RKO (cell line): ENCODE data around the gene CAVIN2.
A peak's percentile ranks its signal among the peaks of the same experiment; 100 is the strongest.

ENCODE experiments used
- DNase-seq: peaks from one replicate; pipeline ENCODE4 v3.0.0-alpha.2; 2016; ENCODE audit warnings: low spot score

CAVIN2 gene

GRCh38 chr2:191839918-191840804, 6.7 kb downstream of the CAVIN2 start:
- DNase-seq: no peak

- no peak for DNase-seq
Observed at GRCh38 chr2:191838526-191838925, 8.4 kb downstream of the CAVIN2 start.

- no peak for DNase-seq
Observed at GRCh38 chr2:191836853-191837769, 9.8 kb downstream of the CAVIN2 start.

GRCh38 chr2:191836471-191836852, 10.4 kb downstream of the CAVIN2 start:
- DNase-seq: no peak

- peak; percentile 58 for DNase-seq
Observed at GRCh38 chr2:191835539-191836350, 11.1 kb downstream of the CAVIN2 start.

GRCh38 chr2:191835100-191835499, 11.8 kb downstream of the CAVIN2 start:
- no peak for DNase-seq

- DNase-seq: no peak
Observed at GRCh38 chr2:191833356-191833755, 13.5 kb downstream of the CAVIN2 start.

- DNase-seq: no peak
Observed at GRCh38 chr2:191832668-191833067, 14.2 kb downstream of the CAVIN2 start.

- no peak for DNase-seq
Observed at GRCh38 chr2:191831410-191831994, 15.4 kb downstream of the CAVIN2 start.

GRCh38 chr2:191824398-191824797, 22.5 kb downstream of the CAVIN2 start:
- DNase-seq: peak; percentile 61

- no peak for DNase-seq
Observed at GRCh38 chr2:191821078-191821477, 25.8 kb downstream of the CAVIN2 start.

- DNase-seq: no peak
Observed at GRCh38 chr2:191818725-191819350, 28.1 kb downstream of the CAVIN2 start.

- no peak for DNase-seq
Observed at GRCh38 chr2:191818133-191818532, 28.8 kb downstream of the CAVIN2 start.

GRCh38 chr2:191815010-191815409, 31.9 kb downstream of the CAVIN2 start:
- no peak for DNase-seq

- no peak for DNase-seq
Observed at GRCh38 chr2:191813943-191814342, 32.9 kb downstream of the CAVIN2 start.

GRCh38 chr2:191811807-191812602, 34.9 kb downstream of the CAVIN2 start:
- DNase-seq: peak; percentile 63

- DNase-seq: no peak
Observed at GRCh38 chr2:191806396-191806795, 40.5 kb downstream of the CAVIN2 start.

- DNase-seq: no peak
Observed at GRCh38 chr2:191804766-191805165, 42.1 kb downstream of the CAVIN2 start.

- no peak for DNase-seq
Observed at GRCh38 chr2:191803007-191803406, 43.9 kb downstream of the CAVIN2 start.

GRCh38 chr2:191802180-191802579, 44.7 kb downstream of the CAVIN2 start:
- no peak for DNase-seq
